HepG2 (cell line): ENCODE data around the gene KLHL40. TPM values are rescaled to one million over a fixed set of nuclear protein-coding genes. Genes with fewer than 3 reads are reported as not detected.

Experiments
- ATF7 ChIP-seq, 2 experiments: fragments of 450-650 bp in 1 of 2; sonication (generic) in 1 of 2; formaldehyde crosslinking in 1 of 2; IDR thresholded peaks; 2 replicates each; pipeline versions ENCODE4 v1.4.0 to v1.6.1; 2016 to 2020; ENCODE audit warnings: antibody characterized with exemption in 1 of 2, mild to moderate bottlenecking in 1 of 2, missing genetic modification reagents in 1 of 2
- FLYWCH1 ChIP-seq: sonication (generic); formaldehyde crosslinking; IDR thresholded peaks from 2 replicates; pipeline ENCODE4 v1.8.1; 2023; ENCODE audit warnings: mild to moderate bottlenecking, missing genetic modification reagents
- FOXC1 ChIP-seq: sonication (generic); formaldehyde crosslinking; IDR thresholded peaks from 2 replicates; pipeline ENCODE4 v1.8.0; 2022; ENCODE audit warnings: mild to moderate bottlenecking, missing genetic modification reagents, borderline replicate concordance
- NFRKB ChIP-seq: fragments of 450-650 bp; IDR thresholded peaks from 2 replicates; pipeline ENCODE4 v1.6.1; 2017
- NFYB ChIP-seq: sonication (generic); formaldehyde crosslinking; IDR thresholded peaks from 2 replicates; pipeline ENCODE4 v1.4.0; 2020; ENCODE audit warnings: missing genetic modification reagents
- ONECUT2 ChIP-seq: sonication (generic); formaldehyde crosslinking; IDR thresholded peaks from 2 replicates; pipeline ENCODE4 v1.4.0; 2020; ENCODE audit warnings: missing genetic modification reagents
- REPIN1 ChIP-seq: sonication (generic); formaldehyde crosslinking; IDR thresholded peaks from 2 replicates; pipeline ENCODE4 v1.8.0; 2022; ENCODE audit warnings: missing genetic modification reagents, low read depth, mild to moderate bottlenecking, borderline replicate concordance
- SIX1 ChIP-seq: sonication (generic); formaldehyde crosslinking; IDR thresholded peaks from 2 replicates; pipeline ENCODE4 v1.4.0; 2020; ENCODE audit warnings: missing genetic modification reagents, borderline replicate concordance
- TOPORS ChIP-seq: sonication (generic); formaldehyde crosslinking; IDR thresholded peaks from 2 replicates; pipeline ENCODE4 v1.8.0; 2023; ENCODE audit warnings: mild to moderate bottlenecking, missing genetic modification reagents
- WIZ ChIP-seq: sonication (generic); formaldehyde crosslinking; IDR thresholded peaks from 2 replicates; pipeline ENCODE4 v1.5.1; 2020; ENCODE audit warnings: mild to moderate bottlenecking, missing genetic modification reagents
- ZFP82 ChIP-seq: sonication (generic); formaldehyde crosslinking; IDR thresholded peaks from 2 replicates; pipeline ENCODE4 v1.5.1; 2020; ENCODE audit warnings: mild to moderate bottlenecking, missing genetic modification reagents, borderline replicate concordance
- ZNF225 ChIP-seq: sonication (generic); formaldehyde crosslinking; IDR thresholded peaks from 2 replicates; pipeline ENCODE4 v1.4.0; 2020; ENCODE audit warnings: mild to moderate bottlenecking, missing genetic modification reagents
- ZNF232 ChIP-seq: sonication (generic); formaldehyde crosslinking; IDR thresholded peaks from 2 replicates; pipeline ENCODE4 v1.4.0; 2020; ENCODE audit warnings: missing genetic modification reagents, borderline replicate concordance
- ZNF460 ChIP-seq: sonication (generic); formaldehyde crosslinking; IDR thresholded peaks from 2 replicates; pipeline ENCODE4 v1.5.1; 2020; ENCODE audit warnings: missing genetic modification reagents, mild to moderate bottlenecking, borderline replicate concordance
- ZNF790 ChIP-seq: sonication (generic); formaldehyde crosslinking; IDR thresholded peaks from 2 replicates; pipeline ENCODE4 v1.8.0; 2022; ENCODE audit warnings: missing genetic modification reagents, mild to moderate bottlenecking, borderline replicate concordance
- polyA plus RNA-seq, 8 experiments: library from polyadenylated mRNA; depleted of rRNA in 3 of 8; stranded (reverse) in 7 of 8; unstranded in 1 of 8; fragments of >200 nt; fragmentation: Illumina TruSeq in 4 of 8; extraction: Trizol in 4 of 8; gene quantifications; 2 replicates each; pipeline versions ENCODE4 v1.2.1 to v1.2.3, GENCODE V29; 2011 to 2016; ENCODE audit warnings: low read depth in 4 of 8, missing spikeins in 1 of 8, mixed read lengths in 1 of 8; ENCODE audit not compliant: insufficient read depth in 1 of 8
- total RNA-seq, 5 experiments: library from RNA; depleted of rRNA; stranded (reverse); fragments of >200 nt; fragmentation: Illumina TruSeq; extraction: Trizol; gene quantifications; 2 replicates each; pipeline ENCODE4 v1.2.3, GENCODE V29; 2016; ENCODE audit warnings: low read depth in 1 of 5
- TF ChIP-seq, protein P1 (sequence below): sonication (generic); formaldehyde crosslinking; IDR thresholded peaks from 2 replicates; pipeline ENCODE4 v1.9.0; 2021; ENCODE audit warnings: missing genetic modification reagents, borderline replicate concordance
- TF ChIP-seq, protein P2 (sequence below): sonication (generic); formaldehyde crosslinking; IDR thresholded peaks from 2 replicates; pipeline ENCODE4 v1.4.0; 2020; ENCODE audit warnings: missing genetic modification reagents, low read depth, mild to moderate bottlenecking, borderline replicate concordance
- TF ChIP-seq, protein P3 (sequence below): IDR thresholded peaks from 2 replicates; pipeline ENCODE4 v1.6.1; 2016; ENCODE audit warnings: missing compliant biosample characterization, missing genetic modification reagents, borderline replicate concordance
- TF ChIP-seq, protein P4 (sequence below): sonication (generic); formaldehyde crosslinking; IDR thresholded peaks from 2 replicates; pipeline ENCODE4 v1.8.0; 2022; ENCODE audit warnings: missing genetic modification reagents, mild to moderate bottlenecking, inconsistent platforms, borderline replicate concordance
- TF ChIP-seq, protein P5 (sequence below): sonication (generic); formaldehyde crosslinking; IDR thresholded peaks from 2 replicates; pipeline ENCODE4 v1.4.0; 2020; ENCODE audit warnings: missing genetic modification reagents; ENCODE audit errors: not compliant biosample characterization
- TF ChIP-seq, protein P6 (sequence below): sonication (generic); formaldehyde crosslinking; IDR thresholded peaks from 2 replicates; pipeline ENCODE4 v1.4.0; 2020; ENCODE audit warnings: mild to moderate bottlenecking, low read depth, missing genetic modification reagents

The KLHL40 gene
- total and polyA plus RNA-seq, 2 of the 13 experiments (the other 11 are each of a cell fraction or from before 2014, with no cell fraction given), result not detected

DNA sequence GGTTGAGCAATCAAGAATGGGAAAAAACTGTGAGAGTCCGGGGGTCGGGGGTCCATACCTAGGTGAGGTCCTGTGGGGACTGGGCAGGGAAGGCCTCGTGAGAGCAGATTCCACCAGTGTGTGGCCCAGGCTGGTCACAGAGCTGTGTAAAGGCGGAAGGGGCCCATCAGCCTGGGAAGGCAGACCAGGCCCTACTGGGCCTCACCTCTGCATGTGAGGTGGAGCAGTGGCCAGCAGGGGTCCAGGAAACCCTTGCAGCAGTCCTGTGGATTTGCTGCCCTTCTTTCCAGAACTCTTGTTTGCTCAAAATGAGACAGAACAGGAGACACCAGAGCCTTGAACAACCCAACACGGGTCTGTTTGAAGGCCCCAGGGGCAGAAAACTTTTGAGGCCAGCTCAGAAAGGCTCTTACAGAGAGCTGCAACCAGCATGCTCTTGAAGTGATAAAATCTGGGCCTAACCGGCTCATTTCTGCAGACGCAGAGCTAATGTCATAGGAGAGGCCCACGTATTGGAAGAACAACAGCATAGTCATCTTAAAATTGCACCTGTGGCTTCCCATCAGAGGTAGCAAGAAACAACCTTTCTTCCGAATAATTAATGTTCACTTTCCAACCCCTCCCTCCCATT, 47.6 kb downstream of the KLHL40 start (continued):
- TF ChIP-seq, protein P1, sequence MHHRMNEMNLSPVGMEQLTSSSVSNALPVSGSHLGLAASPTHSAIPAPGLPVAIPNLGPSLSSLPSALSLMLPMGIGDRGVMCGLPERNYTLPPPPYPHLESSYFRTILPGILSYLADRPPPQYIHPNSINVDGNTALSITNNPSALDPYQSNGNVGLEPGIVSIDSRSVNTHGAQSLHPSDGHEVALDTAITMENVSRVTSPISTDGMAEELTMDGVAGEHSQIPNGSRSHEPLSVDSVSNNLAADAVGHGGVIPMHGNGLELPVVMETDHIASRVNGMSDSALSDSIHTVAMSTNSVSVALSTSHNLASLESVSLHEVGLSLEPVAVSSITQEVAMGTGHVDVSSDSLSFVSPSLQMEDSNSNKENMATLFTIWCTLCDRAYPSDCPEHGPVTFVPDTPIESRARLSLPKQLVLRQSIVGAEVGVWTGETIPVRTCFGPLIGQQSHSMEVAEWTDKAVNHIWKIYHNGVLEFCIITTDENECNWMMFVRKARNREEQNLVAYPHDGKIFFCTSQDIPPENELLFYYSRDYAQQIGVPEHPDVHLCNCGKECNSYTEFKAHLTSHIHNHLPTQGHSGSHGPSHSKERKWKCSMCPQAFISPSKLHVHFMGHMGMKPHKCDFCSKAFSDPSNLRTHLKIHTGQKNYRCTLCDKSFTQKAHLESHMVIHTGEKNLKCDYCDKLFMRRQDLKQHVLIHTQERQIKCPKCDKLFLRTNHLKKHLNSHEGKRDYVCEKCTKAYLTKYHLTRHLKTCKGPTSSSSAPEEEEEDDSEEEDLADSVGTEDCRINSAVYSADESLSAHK (CRISPR knock-in tag), result no peak
- TF ChIP-seq, protein P2, sequence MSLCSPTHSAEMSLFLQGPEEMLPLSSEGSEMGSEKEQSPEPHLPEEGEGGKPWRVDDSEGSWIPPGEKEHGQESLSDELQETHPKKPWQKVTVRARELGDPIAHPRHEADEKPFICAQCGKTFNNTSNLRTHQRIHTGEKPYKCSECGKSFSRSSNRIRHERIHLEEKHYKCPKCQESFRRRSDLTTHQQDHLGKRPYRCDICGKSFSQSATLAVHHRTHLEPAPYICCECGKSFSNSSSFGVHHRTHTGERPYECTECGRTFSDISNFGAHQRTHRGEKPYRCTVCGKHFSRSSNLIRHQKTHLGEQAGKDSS (CRISPR knock-in tag), result no peak
- TF ChIP-seq ATF7 (IDR thresholded peaks at IDR 0.05) (no peak), ATF7 (CRISPR knock-in tag; IDR thresholded peaks at IDR 0.05) (no peak), ZNF460 (CRISPR knock-in tag) (no peak), SIX1 (no peak), FLYWCH1 (CRISPR knock-in tag) (no peak), ONECUT2 (CRISPR knock-in tag) (no peak), ZNF232 (no peak), NFYB (no peak), ZFP82 (no peak), WIZ (0 out of 2 replicates have a peak, but pooled peaks have one; percentile 56), REPIN1 (no peak; the same call in 1 of the 2 replicates), FOXC1 (CRISPR knock-in tag) (no peak), ZNF790 (CRISPR knock-in tag) (no peak), TOPORS (CRISPR knock-in tag) (no peak), NFRKB (no peak), ZNF225 (CRISPR knock-in tag) (no peak)
- TF ChIP-seq, protein P3, sequence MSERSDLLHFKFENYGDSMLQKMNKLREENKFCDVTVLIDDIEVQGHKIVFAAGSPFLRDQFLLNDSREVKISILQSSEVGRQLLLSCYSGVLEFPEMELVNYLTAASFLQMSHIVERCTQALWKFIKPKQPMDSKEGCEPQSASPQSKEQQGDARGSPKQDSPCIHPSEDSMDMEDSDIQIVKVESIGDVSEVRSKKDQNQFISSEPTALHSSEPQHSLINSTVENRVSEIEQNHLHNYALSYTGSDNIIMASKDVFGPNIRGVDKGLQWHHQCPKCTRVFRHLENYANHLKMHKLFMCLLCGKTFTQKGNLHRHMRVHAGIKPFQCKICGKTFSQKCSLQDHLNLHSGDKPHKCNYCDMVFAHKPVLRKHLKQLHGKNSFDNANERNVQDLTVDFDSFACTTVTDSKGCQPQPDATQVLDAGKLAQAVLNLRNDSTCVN (CRISPR knock-in tag), result no peak
- TF ChIP-seq, protein P4, sequence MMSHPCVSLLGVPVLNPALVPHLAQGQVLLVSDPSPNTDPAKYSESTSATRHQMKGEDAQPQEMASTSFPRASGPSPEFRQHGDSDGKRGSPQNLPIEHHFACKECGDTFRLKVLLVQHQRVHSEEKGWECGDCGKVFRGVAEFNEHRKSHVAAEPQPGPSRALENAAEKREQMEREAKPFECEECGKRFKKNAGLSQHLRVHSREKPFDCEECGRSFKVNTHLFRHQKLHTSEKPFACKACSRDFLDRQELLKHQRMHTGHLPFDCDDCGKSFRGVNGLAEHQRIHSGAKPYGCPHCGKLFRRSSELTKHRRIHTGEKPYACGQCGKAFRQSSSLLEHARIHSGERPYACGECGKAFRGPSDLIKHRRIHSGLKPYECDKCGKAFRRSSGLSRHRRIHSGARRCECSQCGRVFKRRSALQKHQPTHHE (CRISPR knock-in tag), result no peak
- TF ChIP-seq, protein P5, sequence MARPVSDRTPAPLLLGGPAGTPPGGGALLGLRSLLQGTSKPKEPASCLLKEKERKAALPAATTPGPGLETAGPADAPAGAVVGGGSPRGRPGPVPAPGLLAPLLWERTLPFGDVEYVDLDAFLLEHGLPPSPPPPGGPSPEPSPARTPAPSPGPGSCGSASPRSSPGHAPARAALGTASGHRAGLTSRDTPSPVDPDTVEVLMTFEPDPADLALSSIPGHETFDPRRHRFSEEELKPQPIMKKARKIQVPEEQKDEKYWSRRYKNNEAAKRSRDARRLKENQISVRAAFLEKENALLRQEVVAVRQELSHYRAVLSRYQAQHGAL (CRISPR knock-in tag), result no peak
- TF ChIP-seq, protein P6, sequence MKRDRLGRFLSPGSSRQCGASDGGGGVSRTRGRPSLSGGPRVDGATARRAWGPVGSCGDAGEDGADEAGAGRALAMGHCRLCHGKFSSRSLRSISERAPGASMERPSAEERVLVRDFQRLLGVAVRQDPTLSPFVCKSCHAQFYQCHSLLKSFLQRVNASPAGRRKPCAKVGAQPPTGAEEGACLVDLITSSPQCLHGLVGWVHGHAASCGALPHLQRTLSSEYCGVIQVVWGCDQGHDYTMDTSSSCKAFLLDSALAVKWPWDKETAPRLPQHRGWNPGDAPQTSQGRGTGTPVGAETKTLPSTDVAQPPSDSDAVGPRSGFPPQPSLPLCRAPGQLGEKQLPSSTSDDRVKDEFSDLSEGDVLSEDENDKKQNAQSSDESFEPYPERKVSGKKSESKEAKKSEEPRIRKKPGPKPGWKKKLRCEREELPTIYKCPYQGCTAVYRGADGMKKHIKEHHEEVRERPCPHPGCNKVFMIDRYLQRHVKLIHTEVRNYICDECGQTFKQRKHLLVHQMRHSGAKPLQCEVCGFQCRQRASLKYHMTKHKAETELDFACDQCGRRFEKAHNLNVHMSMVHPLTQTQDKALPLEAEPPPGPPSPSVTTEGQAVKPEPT, result no peak
